HG02870 (cell line): Measurements from ENCODE around the gene ATP9A.
"Not testable (repeated sequence)": the region's sequence is repeated elsewhere in the genome, so short reads cannot be mapped to it uniquely, and the experiment has no call there.

Source experiments
- ATAC-seq: cut with Tn5 transposase; IDR thresholded peaks from one replicate; pipeline ENCODE4 v1.9.1; 2021; ENCODE audit warnings: mild to moderate bottlenecking, moderate library complexity; ENCODE audit not compliant: unreplicated experiment

The ATP9A gene

GRCh38 chr20:51697096-51697826 is 70.9 kb downstream of the ATP9A start:
- ATAC-seq, result no peak

- ATAC-seq, result no peak
Measured at GRCh38 chr20:51696304-51697071, 71.7 kb downstream of the ATP9A start.

GRCh38 chr20:51695574-51696303 is 72.5 kb downstream of the ATP9A start:
- no peak for ATAC-seq

- ATAC-seq, result no peak
Measured at GRCh38 chr20:51692806-51693400, 75.3 kb downstream of the ATP9A start.

- ATAC-seq, result no peak
Measured at GRCh38 chr20:51691703-51692102, 76.5 kb downstream of the ATP9A start.

- no peak for ATAC-seq
Measured at GRCh38 chr20:51688600-51689244, 79.5 kb downstream of the ATP9A start.

GRCh38 chr20:51687630-51688029 is 80.6 kb downstream of the ATP9A start:
- ATAC-seq, result no peak

- ATAC-seq, result no peak
Measured at GRCh38 chr20:51687108-51687507, 81.1 kb downstream of the ATP9A start.

GRCh38 chr20:51685494-51685893 is 82.7 kb downstream of the ATP9A start:
- not testable (repeated sequence) for ATAC-seq

- no peak for ATAC-seq
Measured at GRCh38 chr20:51680067-51680749, 88.0 kb downstream of the ATP9A start.

GRCh38 chr20:51679254-51679921 is 88.8 kb downstream of the ATP9A start:
- no peak for ATAC-seq

- ATAC-seq, result no peak
Measured at GRCh38 chr20:51678026-51678697, 90.0 kb downstream of the ATP9A start.

GRCh38 chr20:51668947-51669346 is 99.2 kb downstream of the ATP9A start:
- no peak for ATAC-seq

- ATAC-seq, result no peak
Measured at GRCh38 chr20:51668515-51668914, 99.7 kb downstream of the ATP9A start.

- ATAC-seq, result no peak
Measured at GRCh38 chr20:51667491-51667890, 100.7 kb downstream of the ATP9A start.

- no peak for ATAC-seq
Measured at GRCh38 chr20:51667002-51667408, 101.2 kb downstream of the ATP9A start.

- ATAC-seq, result no peak
Measured at GRCh38 chr20:51666126-51666525, 102.1 kb downstream of the ATP9A start.

GRCh38 chr20:51665543-51666118 is 102.6 kb downstream of the ATP9A start:
- ATAC-seq, result no peak
